Thyroid gland (tissue), 4 donors: ENCODE data around the gene SPACDR. TPM values are rescaled to one million over a fixed set of nuclear protein-coding genes. Genes with fewer than 3 reads are reported as not detected.

ENCODE experiments used
- DNase-seq, 2 donors: peaks; one replicate each; pipeline ENCODE4 v3.0.0-alpha.2; 2019
- H3K27ac ChIP-seq, 3 donors: fragments of 200-600 bp; sonication (generic); 1 replicate in 2 of 3; 2 replicates in 1 of 3; pipeline ENCODE4 v1.5.1; 2016 to 2019; ENCODE audit warnings: mild to moderate bottlenecking in 1 of 3, moderate library complexity in 1 of 3
- H3K27me3 ChIP-seq: fragments of 200-600 bp; sonication (generic); one replicate; pipeline ENCODE4 v1.5.1; 2019
- H3K36me3 ChIP-seq, 2 donors: fragments of 200-600 bp; sonication (generic); one replicate each; pipeline ENCODE4 v1.5.1; 2016 to 2019
- H3K4me1 ChIP-seq, 2 donors: fragments of 200-600 bp; sonication (generic); one replicate each; pipeline ENCODE4 v1.5.1; 2017 to 2019
- H3K4me3 ChIP-seq, 3 donors: fragments of 200-600 bp; sonication (generic); replicated peaks in 1 of 3; 1 replicate in 2 of 3; 2 replicates in 1 of 3; pipeline ENCODE4 v1.5.1; 2016; ENCODE audit warnings: mild to moderate bottlenecking in 1 of 3
- H3K9me3 ChIP-seq: fragments of 200-600 bp; sonication (generic); one replicate; pipeline ENCODE4 v1.5.1; 2017
- CTCF ChIP-seq, 6 experiments: fragments of 200-600 bp in 3 of 6; fragments of 450-650 bp in 3 of 6; sonication (generic) in 3 of 6; IDR thresholded peaks; one replicate each; pipeline ENCODE4 v1.5.1; 2016 to 2019; ENCODE audit warnings: antibody characterized with exemption in 6 of 6, mild to moderate bottlenecking in 2 of 6, inconsistent platforms in 1 of 6, moderate library complexity in 1 of 6
- POLR2A ChIP-seq, 2 donors: fragments of 450-650 bp; IDR thresholded peaks; one replicate each; pipeline ENCODE4 v1.6.1; 2017; ENCODE audit warnings: antibody characterized with exemption in 2 of 2, mild to moderate bottlenecking in 2 of 2, moderate library complexity in 1 of 2
- WGBS, 2 donors: methylation state at CpG; one replicate each; pipeline ENCODE4 v1.1.5; 2017; 5-methylcytosine and 5-hydroxymethylcytosine counted together
- intact Hi-C: fragments of 100-400 bp; cut with DNase I; formaldehyde crosslinking; loops from one replicate; pipeline ENCODE4 v1.15.1; 2023
- total RNA-seq, 4 donors: library from RNA; depleted of rRNA; stranded (reverse); fragments of >200 nt; gene quantifications; one replicate each; pipeline ENCODE4 v1.2.3, GENCODE V29; 2016

Gene SPACDR
- total RNA-seq, 4 donors from 2014 or later = 2.0 TPM; not detected in 3

GRCh38 chr7:100465702-100466311, 1.7 kb upstream of the SPACDR start:
- H3K9me3 ChIP-seq = no peaks in the 10 kb centered on the region
- DNase-seq = peak; percentile 93 to 94
- WGBS, 2 donors = 7 to 28% methylated on average over 8 to 13 of the region's 17 CpGs
- H3K4me3 ChIP-seq = no peak overlapping the region
- H3K4me1 ChIP-seq = peaks cover 18 to 32% of the 10 kb centered on the region in 2 donors
- peaks cover 0 to 5% of the 10 kb centered on the region in 2 donors for H3K36me3 ChIP-seq
- intact Hi-C loops = loop anchor here (2.0 to 10.0 kb wide), 3 partner anchors 95 to 259 kb away; partner anchors contain the start of gene EPO
- H3K27me3 ChIP-seq = no peaks in the 10 kb centered on the region
- TF ChIP-seq POLR2A (IDR thresholded peaks at IDR 0.05) (no peak), CTCF (IDR thresholded peaks at IDR 0.05) (peak; percentile 60 to 82 (median 74))
- peak overlapping the region; percentile 50 to 80 (median 80) for H3K27ac ChIP-seq

GRCh38 chr7:100465299-100465698, 1.2 kb upstream of the SPACDR start:
- TF ChIP-seq CTCF (IDR thresholded peaks at IDR 0.05) (no peak), POLR2A (IDR thresholded peaks at IDR 0.05) (no peak)
- no peak overlapping the region for H3K4me3 ChIP-seq
- intact Hi-C loops = loop anchor here (10.0 kb wide), 2 partner anchors 220 to 260 kb away; partner anchors contain the start of gene EPO
- H3K4me1 ChIP-seq = peaks cover 18 to 32% of the 10 kb centered on the region in 2 donors
- H3K36me3 ChIP-seq = peaks cover 0 to 5% of the 10 kb centered on the region in 2 donors
- WGBS, 2 donors = 65 to 73% methylated on average over 8 of the region's 8 CpGs
- no peaks in the 10 kb centered on the region for H3K27me3 ChIP-seq
- H3K9me3 ChIP-seq = no peaks in the 10 kb centered on the region
- DNase-seq = no peak
- peak overlapping the region; percentile 27 to 80 (median 80) for H3K27ac ChIP-seq

GRCh38 chr7:100464791-100465190, 731 bp upstream of the SPACDR start:
- no peaks in the 10 kb centered on the region for H3K9me3 ChIP-seq
- peaks cover 0 to 5% of the 10 kb centered on the region in 2 donors for H3K36me3 ChIP-seq
- no peak overlapping the region for H3K27ac ChIP-seq
- no peaks in the 10 kb centered on the region for H3K27me3 ChIP-seq
- intact Hi-C loops = loop anchor here (10.0 kb wide), 2 partner anchors 220 to 260 kb away; partner anchors contain the start of gene EPO
- 90 to 94% methylated on average over 2 of the region's 2 CpGs for WGBS, 2 donors
- DNase-seq = no peak
- H3K4me1 ChIP-seq = peaks cover 18 to 32% of the 10 kb centered on the region in 2 donors
- TF ChIP-seq POLR2A (IDR thresholded peaks at IDR 0.05) (no peak), CTCF (IDR thresholded peaks at IDR 0.05) (no peak)
- no peak overlapping the region for H3K4me3 ChIP-seq

- Histone ChIP-seq H3K27ac (no peak overlapping the region), H3K4me1 (no peaks in the 10 kb centered on the region), H3K27me3 (no peaks in the 10 kb centered on the region), H3K36me3 (no peaks in the 10 kb centered on the region), H3K4me3 (no peak overlapping the region), H3K9me3 (no peaks in the 10 kb centered on the region)
- intact Hi-C loops = no loop called here
- TF ChIP-seq CTCF (IDR thresholded peaks at IDR 0.05) = no peak
- no peak for DNase-seq
- WGBS, 2 donors = 92 to 96% methylated on average over 6 of the region's 6 CpGs
Observed at GRCh38 chr7:100457033-100457432, 7.0 kb downstream of the SPACDR start.

- 87 to 91% methylated on average over 14 of the region's 14 CpGs for WGBS, 2 donors
- Histone ChIP-seq H3K27ac (no peak overlapping the region), H3K4me1 (no peaks in the 10 kb centered on the region), H3K9me3 (no peaks in the 10 kb centered on the region), H3K4me3 (no peak overlapping the region), H3K27me3 (no peaks in the 10 kb centered on the region), H3K36me3 (no peaks in the 10 kb centered on the region)
- intact Hi-C loops = no loop called here
- no peak for TF ChIP-seq POLR2A (IDR thresholded peaks at IDR 0.05)
- no peak for DNase-seq
Observed at GRCh38 chr7:100456562-100456961, 7.5 kb downstream of the SPACDR start.
